K562 (cell line): Measurements from ENCODE around the gene SGPL1. TPM values are rescaled to one million over a fixed set of nuclear protein-coding genes. Genes with fewer than 3 reads are reported as not detected.

Source experiments
- ATAC-seq: fragments of 200-7000 bp; cut with Tn5 transposase; 3 replicates; pipeline ENCODE4 v1.9.1; 2020; ENCODE audit warnings: moderate library complexity
- BruUV-seq: library from RNA; stranded (reverse); fragments of 400-500 nt; replicated peaks from 2 replicates; lab custom pipeline; 2021; lab: Mats Ljungman, UMichigan
- CTCF ChIA-PET: fragments of 300-600 bp; formaldehyde crosslinking; extraction: SDS; loops from one replicate; lab custom pipeline; 2021; ENCODE audit warnings: low intra/inter-chr PET ratio; lab: Yijun Ruan, JAX
- POLR2A ChIA-PET: fragments of 300-600, 350-650 bp; sonication (Branson Sonifier 250); formaldehyde crosslinking; extraction: SDS; loops from one replicate; lab custom pipeline; 2021; ENCODE audit warnings: antibody characterized with exemption, inconsistent platforms; lab: Yijun Ruan, JAX
- DNase-seq, 4 experiments: peaks; one replicate each; pipeline versions ENCODE4 v3.0.0 to v3.0.0-alpha.2; 2011 to 2018; ENCODE audit warnings: low spot score in 3 of 4, mixed read lengths in 3 of 4; ENCODE audit errors: extremely low read depth in 1 of 4
- FAIRE-seq: peaks from 2 replicates; lab custom pipeline; 2011; peaks lifted over from hg19 to GRCh38; lab: Jason Lieb, UNC
- H2AFZ ChIP-seq: 2 replicates; pipeline ENCODE4 v1.6.0; 2011; ENCODE audit warnings: low read depth, low read length, control low read depth, inconsistent platforms
- H3K27ac ChIP-seq: fragments of 200-600 bp; 3 replicates; pipeline ENCODE4 v1.8.0; 2011; ENCODE audit warnings: low read depth, mild to moderate bottlenecking, control low read depth, inconsistent platforms, low read length, moderate library complexity, mixed read lengths; ENCODE audit errors: extremely low read depth
- H3K27me3 ChIP-seq, 2 experiments: fragments of 300-600 bp in 1 of 2; 2 replicates in 1 of 2; 3 replicates in 1 of 2; pipeline versions ENCODE4 v1.6.0 to v1.8.0; 2011; ENCODE audit warnings: inconsistent platforms in 2 of 2, low read length in 2 of 2, mild to moderate bottlenecking in 1 of 2, mixed read lengths in 1 of 2, moderate library complexity in 1 of 2; ENCODE audit not compliant: control insufficient read depth in 2 of 2, insufficient read depth in 2 of 2
- H3K36me3 ChIP-seq: fragments of 300-600 bp; 3 replicates; pipeline ENCODE4 v1.8.0; 2011; ENCODE audit warnings: mild to moderate bottlenecking, low read length, inconsistent platforms; ENCODE audit not compliant: control insufficient read depth, insufficient read depth
- H3K4me1 ChIP-seq, 2 experiments: fragments of 200-600 bp in 1 of 2; replicated peaks in 1 of 2; 2 replicates in 1 of 2; 3 replicates in 1 of 2; pipeline versions ENCODE4 v1.5.1 to v1.8.0; 2011; ENCODE audit warnings: inconsistent platforms in 2 of 2, low read length in 2 of 2, mild to moderate bottlenecking in 1 of 2, mixed read lengths in 1 of 2, moderate library complexity in 1 of 2; ENCODE audit not compliant: control insufficient read depth in 2 of 2, insufficient read depth in 2 of 2
- H3K4me2 ChIP-seq: 2 replicates; pipeline ENCODE4 v1.6.1; 2011; ENCODE audit warnings: low read length, control low read depth, inconsistent platforms, mixed read lengths; ENCODE audit not compliant: insufficient read depth
- H3K4me3 ChIP-seq: fragments of 200-600 bp; sonication (generic), shearing (Covaris generic); 2 replicates; pipeline ENCODE4 v1.5.1; 2016; ENCODE audit warnings: control low read depth, inconsistent platforms
- H3K79me2 ChIP-seq: fragments of 200-600 bp; 3 replicates; pipeline ENCODE4 v1.8.0; 2011; ENCODE audit warnings: low read length, inconsistent platforms; ENCODE audit not compliant: control insufficient read depth, insufficient read depth
- H3K9ac ChIP-seq, 2 experiments: 2 replicates each; pipeline versions ENCODE4 v1.6.0 to v1.6.1; 2011; ENCODE audit warnings: low read depth in 2 of 2, low read length in 2 of 2, control low read depth in 1 of 2, inconsistent platforms in 1 of 2, mild to moderate bottlenecking in 1 of 2, mixed read lengths in 1 of 2; ENCODE audit not compliant: insufficient read depth in 1 of 2
- H3K9me1 ChIP-seq: one replicate; pipeline ENCODE4 v1.6.0; 2011; ENCODE audit warnings: inconsistent platforms, mild to moderate bottlenecking, low read length, moderate library complexity; ENCODE audit not compliant: control insufficient read depth, insufficient read depth
- H3K9me3 ChIP-seq: replicated peaks from 2 replicates; pipeline ENCODE4 v1.5.1; 2011; ENCODE audit warnings: low read depth, low read length, inconsistent platforms; ENCODE audit not compliant: control insufficient read depth, insufficient read depth
- H4K20me1 ChIP-seq: replicated peaks from 2 replicates; pipeline ENCODE4 v1.6.1; 2011; ENCODE audit warnings: low read length, inconsistent platforms, mixed read lengths; ENCODE audit not compliant: control insufficient read depth, insufficient read depth
- THRB ChIP-seq: fragments of 450-650 bp; formaldehyde crosslinking; conservative IDR thresholded peaks from 2 replicates; pipeline ENCODE4 v1.4.0; 2022; ENCODE audit warnings: mild to moderate bottlenecking, missing genetic modification characterization
- ZNF174 ChIP-seq: fragments of 250-450 bp; sonication (Bioruptor Pico); IDR thresholded peaks from 2 replicates; pipeline ENCODE4 v1.4.0; 2020; ENCODE audit warnings: mild to moderate bottlenecking
- ZNF274 ChIP-seq: IDR thresholded peaks from 2 replicates; pipeline ENCODE4 v1.6.1; 2011; ENCODE audit warnings: low read depth, mild to moderate bottlenecking, low read length, moderate library complexity, borderline replicate concordance
- WGBS: fragments of 100-300 bp; shearing (Covaris generic); methylation state at CpG from one replicate; pipeline ENCODE4 v1.1.6; 2016; ENCODE audit warnings: low coverage, mixed read lengths; ENCODE audit not compliant: insufficient coverage; ENCODE audit errors: missing lambda C conversion rate; 5-methylcytosine and 5-hydroxymethylcytosine counted together
- in situ Hi-C: fragments of 300-500 bp; cut with MboI; formaldehyde crosslinking; loops from 4 replicates; pipeline ENCODE4 v1.15.0; 2018; ENCODE audit warnings: inconsistent platforms, mixed read lengths
- intact Hi-C: fragments of 100-400 bp; cut with micrococcal nuclease; formaldehyde crosslinking; loops from 2 replicates; pipeline ENCODE4 v1.14.2; 2022
- polyA plus RNA-seq, 8 experiments: library from polyadenylated mRNA; depleted of rRNA in 4 of 8; stranded (reverse) in 5 of 8; unstranded in 3 of 8; fragments of >200 nt; fragmentation: Nextera tagmentation in 2 of 8; fragmentation: Illumina TruSeq in 1 of 8; extraction: Ambion mirVana in 2 of 8; extraction: Trizol in 1 of 8; gene quantifications; 2 replicates each; pipeline versions ENCODE4 v1.2.1 to v1.2.3, GENCODE V29; 2011 to 2014; ENCODE audit warnings: inconsistent platforms in 1 of 8, missing spikeins in 1 of 8
- total RNA-seq, 7 experiments: library from RNA; depleted of rRNA in 6 of 7; stranded (reverse); fragments of >200 nt in 6 of 7; fragmentation: Illumina TruSeq in 2 of 7; extraction: Trizol in 2 of 7; gene quantifications; 2 replicates each; pipeline versions ENCODE4 v1.2.1 to v1.2.3, GENCODE V29; 2011 to 2021; ENCODE audit warnings: low replicate concordance in 1 of 7

Gene SGPL1
- total and polyA plus RNA-seq, 9 of the 15 experiments (the other 6 are each of a cell fraction or from before 2014, with no cell fraction given), result 6.0 to 18.0 (median 8.7) TPM

DNA sequence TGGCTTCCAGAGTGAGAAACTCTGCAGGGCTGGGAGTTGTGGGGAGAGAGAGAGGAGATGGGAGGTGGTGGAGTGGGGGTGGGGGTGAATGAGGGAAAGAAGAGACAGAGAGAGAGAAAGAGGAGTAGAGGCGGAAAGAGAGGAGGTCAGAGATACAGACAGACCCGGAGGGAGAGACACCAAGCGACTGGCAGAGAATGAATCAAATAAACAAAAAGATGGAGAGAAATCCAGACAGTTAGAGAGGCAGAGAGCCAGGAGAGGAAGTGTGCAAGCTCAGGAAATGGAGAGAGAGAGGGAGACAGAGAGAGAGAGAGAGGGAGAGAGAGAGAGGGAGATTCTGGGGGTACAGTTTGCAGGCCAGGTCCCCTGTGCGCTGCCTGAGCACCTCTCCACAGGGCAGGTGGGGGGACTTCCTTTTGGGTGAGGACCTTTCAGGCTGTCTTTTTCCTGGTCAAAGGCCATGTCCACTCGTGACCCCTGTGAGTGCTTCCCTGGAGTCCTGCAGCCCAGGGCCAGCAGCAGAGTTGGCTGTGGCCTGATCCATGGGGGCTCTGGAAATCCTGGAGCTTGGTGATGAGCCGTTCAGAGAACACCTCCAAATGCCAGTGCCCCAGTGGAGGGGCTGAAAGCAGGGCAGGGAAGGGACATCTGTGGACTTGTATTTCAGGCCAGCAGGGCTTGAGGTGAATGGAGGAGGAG, 97.6 kb downstream of the SGPL1 start:
- ChIA-PET CTCF (interaction anchor here (0.7 kb wide), 1 partner anchor 28 kb away, joined by 3 read pairs; no protein-coding TSS in a partner anchor), POLR2A (no interaction called here)
- Histone ChIP-seq H3K4me3 (no peak overlapping the region), H3K27me3 (peaks cover 30 to 83% of the 10 kb centered on the region in 2 experiments), H3K9me1 (no peaks in the 10 kb centered on the region), H3K9me3 (no peaks in the 10 kb centered on the region), H3K27ac (no peak overlapping the region), H3K4me2 (no peak overlapping the region), H4K20me1 (peaks cover 17% of the 10 kb centered on the region), H2AFZ (no peak overlapping the region), H3K79me2 (no peaks in the 10 kb centered on the region), H3K36me3 (no peaks in the 10 kb centered on the region), H3K4me1 (no peaks in the 10 kb centered on the region; a peak in 1 of 5 replicates), H3K9ac (no peak overlapping the region)
- TF ChIP-seq ZNF274, result no peak
- no peak for TF ChIP-seq ZNF174 (CRISPR knock-in tag)
- TF ChIP-seq THRB (CRISPR knock-in tag), result 0 out of 2 replicates have a peak, but pooled peaks have one; percentile 21
- FAIRE-seq (no peak), ATAC-seq (no peak), DNase-seq (no peak)
- intact Hi-C loops (no loop called here), in situ Hi-C loops (no loop called here)
- no TSS peak for BruUV-seq
- 2% methylated on average over 6 of the region's 6 CpGs for WGBS
